ENCODE results near the gene TCF4. TPM values are rescaled to one million over a fixed set of nuclear protein-coding genes. Genes with fewer than 3 reads are reported as not detected.

TCF4 gene
- total and polyA plus RNA-seq, 2 donors (not counting 3 experiments of a cell fraction or from before 2014, with no cell fraction given): 183 to 390 TPM

DNA sequence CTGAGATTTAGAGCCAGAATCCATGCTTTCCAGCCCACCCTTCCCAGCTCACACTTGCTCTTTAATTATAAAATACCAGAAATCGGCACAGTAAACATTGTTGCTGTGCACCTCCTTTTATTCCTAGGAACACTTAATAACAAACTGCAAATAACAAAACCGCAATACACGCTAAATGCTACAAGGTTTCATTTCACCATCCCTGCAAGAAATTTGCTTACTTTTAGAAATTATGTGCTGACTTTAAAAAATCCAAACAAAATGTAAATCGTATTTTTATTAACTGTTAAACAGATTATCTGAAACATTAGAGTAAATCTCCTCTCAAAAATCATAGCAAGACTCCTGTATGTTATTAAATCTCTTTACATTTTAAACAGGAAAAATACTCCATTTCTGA, 79.3 kb downstream of the TCF4 start:
- Histone ChIP-seq H2AFZ (ENCODE audit: low read depth, low read length) (no peak overlapping the region), H3K27me3 (ENCODE audit: control insufficient read depth in 2 of 2, insufficient read depth in 2 of 2, low read length in 2 of 2) (no peaks in the 10 kb centered on the region), H3K27ac (ENCODE audit: insufficient read depth, low read depth, low read length) (peak overlapping the region; percentile 96), H3K9me3 (replicated peaks; ENCODE audit: control insufficient read depth, insufficient read depth, low read length) (no peaks in the 10 kb centered on the region), H3K36me3 (ENCODE audit: control insufficient read depth in 2 of 2, extremely low read depth in 1 of 2, insufficient read depth in 2 of 2, low read length in 2 of 2) (no peaks in the 10 kb centered on the region), H3K4me1 (ENCODE audit: control insufficient read depth, extremely low read depth, insufficient read depth, low read length) (peaks cover 54% of the 10 kb centered on the region), H3K79me2 (ENCODE audit: control insufficient read depth, insufficient read depth, low read length) (peaks cover 58% of the 10 kb centered on the region), H3K9ac (replicated peaks; ENCODE audit: extremely low read depth, insufficient read depth, low read length) (peak overlapping the region; percentile 100), H3K9me1 (replicated peaks; ENCODE audit: control insufficient read depth, extremely low read depth, insufficient read depth, low read length) (no peaks in the 10 kb centered on the region), H4K20me1 (replicated peaks; ENCODE audit: control insufficient read depth, extremely low read depth, insufficient read depth, low read length) (no peaks in the 10 kb centered on the region), H3K4me2 (ENCODE audit: insufficient read depth, low read length) (peak overlapping the region; percentile 97), H3K4me3 (replicated peaks in 1 of 3; ENCODE audit: insufficient read depth in 1 of 3, low read depth in 1 of 3, low read length in 3 of 3) (peak overlapping the region in 1 of 3 experiments; percentile 55)
- no peak for TF ChIP-seq GATA2 (IDR thresholded peaks at IDR 0.05; ENCODE audit: insufficient read depth, insufficient read length, low read depth, low read length)
- TF ChIP-seq POLR2AphosphoS5 (IDR thresholded peaks at IDR 0.05; ENCODE audit: insufficient read depth, low read depth, low read length): no peak
- no peak for TF ChIP-seq MYC (IDR thresholded peaks at IDR 0.05; ENCODE audit: low read depth, low read length)
- TF ChIP-seq, protein P1, sequence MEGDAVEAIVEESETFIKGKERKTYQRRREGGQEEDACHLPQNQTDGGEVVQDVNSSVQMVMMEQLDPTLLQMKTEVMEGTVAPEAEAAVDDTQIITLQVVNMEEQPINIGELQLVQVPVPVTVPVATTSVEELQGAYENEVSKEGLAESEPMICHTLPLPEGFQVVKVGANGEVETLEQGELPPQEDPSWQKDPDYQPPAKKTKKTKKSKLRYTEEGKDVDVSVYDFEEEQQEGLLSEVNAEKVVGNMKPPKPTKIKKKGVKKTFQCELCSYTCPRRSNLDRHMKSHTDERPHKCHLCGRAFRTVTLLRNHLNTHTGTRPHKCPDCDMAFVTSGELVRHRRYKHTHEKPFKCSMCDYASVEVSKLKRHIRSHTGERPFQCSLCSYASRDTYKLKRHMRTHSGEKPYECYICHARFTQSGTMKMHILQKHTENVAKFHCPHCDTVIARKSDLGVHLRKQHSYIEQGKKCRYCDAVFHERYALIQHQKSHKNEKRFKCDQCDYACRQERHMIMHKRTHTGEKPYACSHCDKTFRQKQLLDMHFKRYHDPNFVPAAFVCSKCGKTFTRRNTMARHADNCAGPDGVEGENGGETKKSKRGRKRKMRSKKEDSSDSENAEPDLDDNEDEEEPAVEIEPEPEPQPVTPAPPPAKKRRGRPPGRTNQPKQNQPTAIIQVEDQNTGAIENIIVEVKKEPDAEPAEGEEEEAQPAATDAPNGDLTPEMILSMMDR (IDR thresholded peaks at IDR 0.05; ENCODE audit: extremely low read depth in 1 of 2, insufficient read depth in 1 of 2, low read depth in 1 of 2, low read length in 2 of 2): no peak
- TF ChIP-seq FOS (IDR thresholded peaks at IDR 0.05; ENCODE audit: borderline replicate concordance, insufficient read depth, low read length): no peak
- TF ChIP-seq, protein P2, sequence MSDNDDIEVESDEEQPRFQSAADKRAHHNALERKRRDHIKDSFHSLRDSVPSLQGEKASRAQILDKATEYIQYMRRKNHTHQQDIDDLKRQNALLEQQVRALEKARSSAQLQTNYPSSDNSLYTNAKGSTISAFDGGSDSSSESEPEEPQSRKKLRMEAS (IDR thresholded peaks at IDR 0.05; ENCODE audit: insufficient read depth, insufficient read length): no peak
- TF ChIP-seq JUN (IDR thresholded peaks at IDR 0.05; ENCODE audit: borderline replicate concordance, insufficient read depth, insufficient read length, low read depth): no peak
- no peak for TF ChIP-seq EZH2 (IDR thresholded peaks at IDR 0.05; ENCODE audit: borderline replicate concordance, low read depth, low read length, severe bottlenecking)
- TF ChIP-seq POLR2A (IDR thresholded peaks at IDR 0.05; ENCODE audit: low read depth, low read length): no peak
- ChIA-PET POLR2A (no interaction called here), CTCF (interaction anchor here (0.8 to 3.5 kb wide), 3 partner anchors 78 to 106 kb away, joined by 3 to 20 read pairs (median 4); no protein-coding TSS in a partner anchor)
- DNase-seq (ENCODE audit: low read depth, low spot score) (peak; percentile 24), FAIRE-seq (no peak)
- dilution Hi-C loops (cut with MboI; ENCODE audit: extremely low pct_ligation_motif_present, low sequenced_read_pairs): no loop called here
- intact Hi-C loops (cut with micrococcal nuclease): loop anchor here (1.0 kb wide), 2 partner anchors 29 to 124 kb away; no protein-coding TSS in a partner anchor
- no TSS peak for BruUV-seq (replicated peaks)
